Stimulated activated CD4-positive, alpha-beta T cell treated with anti-CD3 and anti-CD28 coated beads, Interleukin-1b, Interleukin-23, amount 100 ng/mL, for 4 hours (primary cell): ENCODE measurements around the gene KCNJ12.
"Not testable (repeated sequence)": the region's sequence is repeated elsewhere in the genome, so short reads cannot be mapped to it uniquely, and the experiment has no call there.

Source experiments
- DNase-seq, 2 donors: peaks; one replicate each; pipeline ENCODE4 v3.0.0-alpha.2; 2020; ENCODE audit warnings: low read depth in 2 of 2

Gene KCNJ12

GRCh38 chr17:21376081-21376758 lies at the start of gene KCNJ12:
TSS of gene KCNJ12 (plus strand) at chr17:21376357. CDS start at chr17:21415343, 38,986 bp downstream.
- no peak for DNase-seq

- not testable (repeated sequence) for DNase-seq
Measured at GRCh38 chr17:21327921-21328320, 48.2 kb upstream of the KCNJ12 start.

GRCh38 chr17:21328778-21329177 lies 47.4 kb upstream of the KCNJ12 start:
- not testable (repeated sequence) for DNase-seq

GRCh38 chr17:21330436-21331160 lies 45.6 kb upstream of the KCNJ12 start:
- no peak for DNase-seq

- DNase-seq: not testable (repeated sequence)
Measured at GRCh38 chr17:21336541-21337294, 39.4 kb upstream of the KCNJ12 start.

GRCh38 chr17:21337981-21338625 lies 38.1 kb upstream of the KCNJ12 start:
- not testable (repeated sequence) for DNase-seq

GRCh38 chr17:21339011-21339410 lies 37.1 kb upstream of the KCNJ12 start:
- DNase-seq: no peak

GRCh38 chr17:21339571-21339970 lies 36.6 kb upstream of the KCNJ12 start:
- not testable (repeated sequence) for DNase-seq

GRCh38 chr17:21340407-21340806 lies 35.8 kb upstream of the KCNJ12 start:
- DNase-seq: not testable (repeated sequence)

- not testable (repeated sequence) for DNase-seq
Measured at GRCh38 chr17:21341279-21341678, 34.9 kb upstream of the KCNJ12 start.

GRCh38 chr17:21341925-21342540 lies 34.1 kb upstream of the KCNJ12 start:
- DNase-seq: not testable (repeated sequence)

- DNase-seq: not testable (repeated sequence)
Measured at GRCh38 chr17:21343061-21343949, 32.9 kb upstream of the KCNJ12 start.

GRCh38 chr17:21344801-21345200 lies 31.4 kb upstream of the KCNJ12 start:
- DNase-seq: not testable (repeated sequence)

- DNase-seq: no peak
Measured at GRCh38 chr17:21345236-21345635, 30.9 kb upstream of the KCNJ12 start.

GRCh38 chr17:21346107-21346506 lies 30.1 kb upstream of the KCNJ12 start:
- not testable (repeated sequence) for DNase-seq

GRCh38 chr17:21346651-21347250 lies 29.4 kb upstream of the KCNJ12 start:
- not testable (repeated sequence) for DNase-seq

GRCh38 chr17:21347660-21348059 lies 28.5 kb upstream of the KCNJ12 start:
- DNase-seq: not testable (repeated sequence)

- DNase-seq: not testable (repeated sequence)
Measured at GRCh38 chr17:21348081-21348925, 27.9 kb upstream of the KCNJ12 start.

GRCh38 chr17:21348926-21349261 lies 27.3 kb upstream of the KCNJ12 start:
- DNase-seq: not testable (repeated sequence)
